ENCODE results near the gene VTI1B. TPM values are rescaled to one million over a fixed set of nuclear protein-coding genes. Genes with fewer than 3 reads are reported as not detected.
A peak's percentile ranks its signal among the peaks of the same experiment; 100 is the strongest.

The VTI1B gene
- total and polyA plus RNA-seq, 4 donors = 26.5 to 76.3 (median 28.9) TPM

DNA sequence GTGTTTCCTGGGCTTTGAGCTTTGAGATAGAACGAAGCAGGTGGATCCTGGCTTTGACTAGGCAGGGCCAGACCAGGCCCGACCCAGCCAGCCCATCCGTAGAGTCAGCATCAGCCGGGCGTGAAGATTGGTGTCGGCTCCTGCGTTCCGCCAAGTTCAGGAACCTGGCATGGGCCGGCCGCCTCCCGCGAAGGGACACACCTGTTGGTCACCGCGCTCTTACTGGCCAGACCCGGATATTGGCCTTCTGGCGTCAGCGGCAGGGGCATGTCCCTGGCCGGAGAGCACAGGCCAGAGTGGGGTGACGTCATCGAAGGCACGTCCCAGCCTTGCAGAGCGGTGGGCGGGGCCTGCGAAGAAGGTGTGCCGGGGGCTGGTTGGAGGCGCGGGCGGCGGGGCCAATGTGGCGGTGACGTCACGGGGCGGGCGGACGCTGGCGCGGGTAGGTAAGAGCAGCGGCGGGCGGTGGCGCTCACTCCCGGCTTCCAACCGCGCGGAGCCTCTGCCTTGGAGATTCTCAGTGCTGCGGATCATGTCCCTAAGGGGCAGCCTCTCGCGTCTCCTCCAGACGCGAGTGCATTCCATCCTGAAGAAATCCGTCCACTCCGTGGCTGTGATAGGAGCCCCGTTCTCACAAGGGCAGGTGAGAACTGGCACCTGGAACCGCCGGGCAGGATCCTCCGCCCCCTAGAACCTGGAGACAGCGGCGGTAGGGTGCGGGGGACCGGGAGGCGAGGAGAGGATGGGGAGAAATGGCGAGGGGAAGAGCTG, 54.8 kb downstream of the VTI1B start, which contains the start of gene ARG2:
Gene ARG2, plus strand, starts transcription at position 475 of the 771 bp plus-strand sequence. Its CDS starts 58 bp downstream, at position 533.
- H3K36me3 ChIP-seq (ENCODE audit: control insufficient read depth in 4 of 4, insufficient read depth in 3 of 4, low read depth in 1 of 4, low read length in 3 of 4) = no peaks in the 10 kb centered on the region

More for the DNA sequence above, 54.8 kb downstream of the VTI1B start, which contains the start of gene ARG2:
- Histone ChIP-seq H3K27ac (ENCODE audit: low read depth in 1 of 2, low read length in 2 of 2) (peak within 1 kb of the TSS; percentile 61 to 77), H3K4me1 (ENCODE audit: control insufficient read depth in 4 of 4, insufficient read depth in 4 of 4, low read length in 3 of 4) (peaks cover 0 to 14% (median 4%) of the 10 kb centered on the region in 4 donors), H3K4me3 (ENCODE audit: low read depth in 1 of 3, low read length in 3 of 3) (peak within 1 kb of the TSS; percentile 44 to 52 (median 51)), H3K9me3 (ENCODE audit: control insufficient read depth in 4 of 4, low read length in 3 of 4) (no peaks in the 10 kb centered on the region), H3K9ac (ENCODE audit: low read depth in 1 of 2, low read length in 2 of 2) (peak within 1 kb of the TSS; percentile 49 to 86), H3K27me3 (ENCODE audit: control insufficient read depth in 4 of 4, insufficient read depth in 4 of 4, low read length in 3 of 4) (no peaks in the 10 kb centered on the region)
- WGBS = under 1% methylated on average over 62 of the region's 62 CpGs
- peak; percentile 81 for TF ChIP-seq YY1 (IDR thresholded peaks at IDR 0.05)
- TF ChIP-seq, protein P1, sequence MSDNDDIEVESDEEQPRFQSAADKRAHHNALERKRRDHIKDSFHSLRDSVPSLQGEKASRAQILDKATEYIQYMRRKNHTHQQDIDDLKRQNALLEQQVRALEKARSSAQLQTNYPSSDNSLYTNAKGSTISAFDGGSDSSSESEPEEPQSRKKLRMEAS (IDR thresholded peaks at IDR 0.05) = peak; percentile 51
- no peak for TF ChIP-seq NR2F2 (IDR thresholded peaks at IDR 0.05)
- TF ChIP-seq, protein P2, sequence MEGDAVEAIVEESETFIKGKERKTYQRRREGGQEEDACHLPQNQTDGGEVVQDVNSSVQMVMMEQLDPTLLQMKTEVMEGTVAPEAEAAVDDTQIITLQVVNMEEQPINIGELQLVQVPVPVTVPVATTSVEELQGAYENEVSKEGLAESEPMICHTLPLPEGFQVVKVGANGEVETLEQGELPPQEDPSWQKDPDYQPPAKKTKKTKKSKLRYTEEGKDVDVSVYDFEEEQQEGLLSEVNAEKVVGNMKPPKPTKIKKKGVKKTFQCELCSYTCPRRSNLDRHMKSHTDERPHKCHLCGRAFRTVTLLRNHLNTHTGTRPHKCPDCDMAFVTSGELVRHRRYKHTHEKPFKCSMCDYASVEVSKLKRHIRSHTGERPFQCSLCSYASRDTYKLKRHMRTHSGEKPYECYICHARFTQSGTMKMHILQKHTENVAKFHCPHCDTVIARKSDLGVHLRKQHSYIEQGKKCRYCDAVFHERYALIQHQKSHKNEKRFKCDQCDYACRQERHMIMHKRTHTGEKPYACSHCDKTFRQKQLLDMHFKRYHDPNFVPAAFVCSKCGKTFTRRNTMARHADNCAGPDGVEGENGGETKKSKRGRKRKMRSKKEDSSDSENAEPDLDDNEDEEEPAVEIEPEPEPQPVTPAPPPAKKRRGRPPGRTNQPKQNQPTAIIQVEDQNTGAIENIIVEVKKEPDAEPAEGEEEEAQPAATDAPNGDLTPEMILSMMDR (IDR thresholded peaks at IDR 0.05; ENCODE audit: low read depth, low read length, missing input control) = peak; percentile 7
- TF ChIP-seq GABPA (IDR thresholded peaks at IDR 0.05 in 1 of 2, conservative IDR thresholded peaks at IDR 0.05 in 1 of 2) = peak in 1 of 2 donors; percentile 71
- TF ChIP-seq, protein P3, sequence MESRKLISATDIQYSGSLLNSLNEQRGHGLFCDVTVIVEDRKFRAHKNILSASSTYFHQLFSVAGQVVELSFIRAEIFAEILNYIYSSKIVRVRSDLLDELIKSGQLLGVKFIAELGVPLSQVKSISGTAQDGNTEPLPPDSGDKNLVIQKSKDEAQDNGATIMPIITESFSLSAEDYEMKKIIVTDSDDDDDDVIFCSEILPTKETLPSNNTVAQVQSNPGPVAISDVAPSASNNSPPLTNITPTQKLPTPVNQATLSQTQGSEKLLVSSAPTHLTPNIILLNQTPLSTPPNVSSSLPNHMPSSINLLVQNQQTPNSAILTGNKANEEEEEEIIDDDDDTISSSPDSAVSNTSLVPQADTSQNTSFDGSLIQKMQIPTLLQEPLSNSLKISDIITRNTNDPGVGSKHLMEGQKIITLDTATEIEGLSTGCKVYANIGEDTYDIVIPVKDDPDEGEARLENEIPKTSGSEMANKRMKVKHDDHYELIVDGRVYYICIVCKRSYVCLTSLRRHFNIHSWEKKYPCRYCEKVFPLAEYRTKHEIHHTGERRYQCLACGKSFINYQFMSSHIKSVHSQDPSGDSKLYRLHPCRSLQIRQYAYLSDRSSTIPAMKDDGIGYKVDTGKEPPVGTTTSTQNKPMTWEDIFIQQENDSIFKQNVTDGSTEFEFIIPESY (IDR thresholded peaks at IDR 0.05) = no peak
- TF ChIP-seq, protein P4, sequence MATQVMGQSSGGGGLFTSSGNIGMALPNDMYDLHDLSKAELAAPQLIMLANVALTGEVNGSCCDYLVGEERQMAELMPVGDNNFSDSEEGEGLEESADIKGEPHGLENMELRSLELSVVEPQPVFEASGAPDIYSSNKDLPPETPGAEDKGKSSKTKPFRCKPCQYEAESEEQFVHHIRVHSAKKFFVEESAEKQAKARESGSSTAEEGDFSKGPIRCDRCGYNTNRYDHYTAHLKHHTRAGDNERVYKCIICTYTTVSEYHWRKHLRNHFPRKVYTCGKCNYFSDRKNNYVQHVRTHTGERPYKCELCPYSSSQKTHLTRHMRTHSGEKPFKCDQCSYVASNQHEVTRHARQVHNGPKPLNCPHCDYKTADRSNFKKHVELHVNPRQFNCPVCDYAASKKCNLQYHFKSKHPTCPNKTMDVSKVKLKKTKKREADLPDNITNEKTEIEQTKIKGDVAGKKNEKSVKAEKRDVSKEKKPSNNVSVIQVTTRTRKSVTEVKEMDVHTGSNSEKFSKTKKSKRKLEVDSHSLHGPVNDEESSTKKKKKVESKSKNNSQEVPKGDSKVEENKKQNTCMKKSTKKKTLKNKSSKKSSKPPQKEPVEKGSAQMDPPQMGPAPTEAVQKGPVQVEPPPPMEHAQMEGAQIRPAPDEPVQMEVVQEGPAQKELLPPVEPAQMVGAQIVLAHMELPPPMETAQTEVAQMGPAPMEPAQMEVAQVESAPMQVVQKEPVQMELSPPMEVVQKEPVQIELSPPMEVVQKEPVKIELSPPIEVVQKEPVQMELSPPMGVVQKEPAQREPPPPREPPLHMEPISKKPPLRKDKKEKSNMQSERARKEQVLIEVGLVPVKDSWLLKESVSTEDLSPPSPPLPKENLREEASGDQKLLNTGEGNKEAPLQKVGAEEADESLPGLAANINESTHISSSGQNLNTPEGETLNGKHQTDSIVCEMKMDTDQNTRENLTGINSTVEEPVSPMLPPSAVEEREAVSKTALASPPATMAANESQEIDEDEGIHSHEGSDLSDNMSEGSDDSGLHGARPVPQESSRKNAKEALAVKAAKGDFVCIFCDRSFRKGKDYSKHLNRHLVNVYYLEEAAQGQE (IDR thresholded peaks at IDR 0.05) = peak; percentile 75
- TF ChIP-seq HNF4A (conservative IDR thresholded peaks at IDR 0.05) = peak; percentile 51 to 82
- TF ChIP-seq EGR1 (IDR thresholded peaks at IDR 0.05; ENCODE audit: low read depth in 2 of 2) = no peak
- no peak for TF ChIP-seq FOXA1 (IDR thresholded peaks at IDR 0.05)
- TF ChIP-seq RXRA (IDR thresholded peaks at IDR 0.05) = peak; percentile 64 to 69
- peak; percentile 72 to 91 for TF ChIP-seq JUND (IDR thresholded peaks at IDR 0.05)
- no peak for TF ChIP-seq TAF1 (conservative IDR thresholded peaks at IDR 0.05)
- TF ChIP-seq RAD21 (IDR thresholded peaks at IDR 0.05) = peak in 1 of 2 donors; percentile 26
- no peak for TF ChIP-seq FOXA2 (IDR thresholded peaks at IDR 0.05)
- TF ChIP-seq, protein P5, sequence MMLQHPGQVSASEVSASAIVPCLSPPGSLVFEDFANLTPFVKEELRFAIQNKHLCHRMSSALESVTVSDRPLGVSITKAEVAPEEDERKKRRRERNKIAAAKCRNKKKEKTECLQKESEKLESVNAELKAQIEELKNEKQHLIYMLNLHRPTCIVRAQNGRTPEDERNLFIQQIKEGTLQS (IDR thresholded peaks at IDR 0.05) = peak; percentile 51
- no peak for TF ChIP-seq HNF4G (IDR thresholded peaks at IDR 0.05)
- peak; percentile 80 for TF ChIP-seq SP1 (IDR thresholded peaks at IDR 0.05)
- peak; percentile 98 for DNase-seq (ENCODE audit: low spot score)
